GM04503 (cell line): ENCODE data around the gene PDE4D.

ENCODE experiments used
- DNase-seq: peaks from one replicate; pipeline ENCODE4 v3.0.0-alpha.2; 2012; ENCODE audit warnings: low read depth

Gene PDE4D

GRCh38 chr5:59838989-59839388 is 54.5 kb downstream of the PDE4D start:
- no peak for DNase-seq

GRCh38 chr5:59838067-59838466 is 55.5 kb downstream of the PDE4D start:
- DNase-seq = no peak

- DNase-seq = no peak
Observed at GRCh38 chr5:59837071-59837470, 56.5 kb downstream of the PDE4D start.

GRCh38 chr5:59835800-59836199 is 57.7 kb downstream of the PDE4D start:
- no peak for DNase-seq

GRCh38 chr5:59833448-59833847 is 60.1 kb downstream of the PDE4D start:
- DNase-seq = no peak

GRCh38 chr5:59832577-59833301 is 60.8 kb downstream of the PDE4D start:
- DNase-seq = no peak

GRCh38 chr5:59831326-59832010 is 62.1 kb downstream of the PDE4D start:
- no peak for DNase-seq

- no peak for DNase-seq
Observed at GRCh38 chr5:59830536-59831200, 62.9 kb downstream of the PDE4D start.

GRCh38 chr5:59829922-59830321 is 63.6 kb downstream of the PDE4D start:
- no peak for DNase-seq

- peak; percentile 58 for DNase-seq
Observed at GRCh38 chr5:59829386-59829785, 64.1 kb downstream of the PDE4D start.

- no peak for DNase-seq
Observed at GRCh38 chr5:59828623-59829022, 64.9 kb downstream of the PDE4D start.

GRCh38 chr5:59826996-59827395 is 66.5 kb downstream of the PDE4D start:
- DNase-seq = no peak

GRCh38 chr5:59823420-59823819 is 70.1 kb downstream of the PDE4D start:
- no peak for DNase-seq

GRCh38 chr5:59819806-59820205 is 73.7 kb downstream of the PDE4D start:
- DNase-seq = no peak

- DNase-seq = no peak
Observed at GRCh38 chr5:59817536-59817935, 76.0 kb downstream of the PDE4D start.

- no peak for DNase-seq
Observed at GRCh38 chr5:59816654-59817300, 76.7 kb downstream of the PDE4D start.

- DNase-seq = no peak
Observed at GRCh38 chr5:59814537-59814872, 79.0 kb downstream of the PDE4D start.

GRCh38 chr5:59813761-59814536 is 79.6 kb downstream of the PDE4D start:
- no peak for DNase-seq

- DNase-seq = no peak
Observed at GRCh38 chr5:59810041-59810440, 83.5 kb downstream of the PDE4D start.

- no peak for DNase-seq
Observed at GRCh38 chr5:59807806-59808205, 85.7 kb downstream of the PDE4D start.

- no peak for DNase-seq
Observed at GRCh38 chr5:59800347-59800893, 93.1 kb downstream of the PDE4D start.
